HG02610 (cell line): ENCODE data around the gene ANKRD18A.

Source experiments
- ATAC-seq: cut with Tn5 transposase; IDR thresholded peaks from one replicate; pipeline ENCODE4 v1.9.1; 2021; ENCODE audit warnings: mild to moderate bottlenecking, moderate library complexity; ENCODE audit not compliant: unreplicated experiment

The ANKRD18A gene

GRCh38 chr9:38620483-38621433 lies at the start of gene ANKRD18A:
TSS of gene ANKRD18A (minus strand) at chr9:38620596. CDS start at chr9:38620285, 311 bp downstream.
- ATAC-seq, result peak; percentile 72

DNA sequence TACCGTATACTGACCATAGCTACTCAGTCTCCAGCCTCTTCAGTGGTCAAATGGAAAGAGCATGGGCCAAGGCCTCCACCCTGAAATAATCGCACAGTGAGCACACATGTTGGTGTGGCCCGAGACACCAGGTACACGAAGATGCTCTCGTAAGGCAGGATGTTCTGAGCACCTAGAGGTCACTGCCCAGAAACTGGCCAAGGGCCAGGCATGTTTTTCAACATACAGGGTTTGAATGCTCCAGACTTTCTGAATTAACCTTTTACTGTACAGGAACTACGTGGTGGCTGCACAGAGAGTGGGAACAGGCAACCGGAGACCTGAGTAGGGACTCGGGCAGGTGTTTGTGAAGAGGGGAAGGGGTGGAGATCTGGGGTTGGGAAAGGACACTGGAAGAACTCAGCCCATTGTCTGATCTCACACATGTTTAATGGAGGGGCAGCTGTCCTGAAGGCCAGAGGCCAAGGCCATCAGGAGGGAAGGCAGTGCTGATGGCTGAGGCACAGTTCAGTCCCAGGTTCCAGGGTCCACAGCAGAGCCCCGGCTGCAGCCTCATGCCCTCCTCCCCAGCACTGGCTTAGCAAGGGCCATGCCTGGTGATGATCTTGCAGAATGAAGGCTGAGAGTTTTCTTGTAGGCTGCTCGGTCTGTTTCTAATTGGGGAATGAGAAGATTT lies 48.5 kb upstream of the ANKRD18A start:
- ATAC-seq, result no peak

- ATAC-seq, result no peak
Observed at GRCh38 chr9:38662763-38663593, 42.6 kb upstream of the ANKRD18A start.

GRCh38 chr9:38659538-38659937 lies 39.1 kb upstream of the ANKRD18A start:
- ATAC-seq, result no peak

DNA sequence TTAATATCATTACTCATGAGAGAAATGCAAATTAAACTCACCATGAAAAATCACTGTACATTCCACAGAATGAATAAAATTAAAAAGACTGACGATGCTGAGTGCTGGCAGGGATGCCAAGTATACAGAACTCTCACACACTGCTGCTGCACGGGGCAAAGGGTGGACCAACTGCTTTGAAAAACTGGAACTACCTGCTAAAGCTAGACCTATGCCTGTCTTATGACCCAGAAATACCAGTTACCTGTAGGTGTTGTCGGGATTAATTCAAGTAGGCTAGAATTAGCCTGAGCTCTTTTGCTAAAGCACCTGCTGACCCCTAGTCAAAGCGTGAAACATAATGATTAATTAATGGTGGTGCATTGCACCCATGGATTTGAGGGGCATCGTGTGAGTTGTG lies 36.5 kb upstream of the ANKRD18A start:
- no peak for ATAC-seq

DNA sequence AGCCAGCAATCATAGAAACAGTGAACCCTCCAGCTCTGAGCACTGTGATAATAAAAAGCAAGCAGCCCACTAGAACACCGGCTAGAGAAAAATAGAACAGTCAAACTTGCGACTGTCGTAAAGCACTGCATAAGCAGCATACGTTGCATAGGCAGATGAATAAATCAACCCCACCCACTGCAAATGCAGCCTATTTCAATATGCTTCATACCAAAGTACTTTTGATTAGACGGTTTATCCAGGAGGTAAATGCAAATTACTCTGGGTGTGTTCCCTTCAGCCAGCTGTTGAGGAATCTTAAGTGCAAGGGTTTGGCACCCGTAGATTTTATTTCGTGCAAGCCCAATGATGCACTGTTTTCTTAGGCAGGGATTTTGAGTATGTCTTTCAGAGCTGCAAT lies 32.1 kb upstream of the ANKRD18A start:
- no peak for ATAC-seq

DNA sequence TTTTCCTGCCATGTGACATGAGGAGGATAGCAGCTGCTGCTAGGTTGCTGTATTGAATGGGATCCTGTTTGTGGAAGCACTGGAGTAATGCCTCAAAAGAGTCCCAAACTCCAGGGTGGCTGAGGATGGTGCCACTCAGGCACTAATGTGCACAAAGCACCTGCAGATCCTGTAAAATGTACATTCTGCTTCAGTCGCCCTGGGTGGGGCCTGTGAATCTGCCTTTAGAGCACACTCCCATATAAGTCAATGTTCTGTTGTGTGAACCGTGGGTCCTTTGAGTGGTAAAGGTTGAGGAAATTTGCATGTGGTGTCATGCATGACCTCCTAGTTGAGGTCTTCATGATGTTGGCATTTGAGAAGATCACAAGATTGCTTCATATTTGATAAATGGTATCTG lies 31.6 kb upstream of the ANKRD18A start:
- no peak for ATAC-seq

GRCh38 chr9:38651400-38652042 lies 31.1 kb upstream of the ANKRD18A start:
- no peak for ATAC-seq

DNA sequence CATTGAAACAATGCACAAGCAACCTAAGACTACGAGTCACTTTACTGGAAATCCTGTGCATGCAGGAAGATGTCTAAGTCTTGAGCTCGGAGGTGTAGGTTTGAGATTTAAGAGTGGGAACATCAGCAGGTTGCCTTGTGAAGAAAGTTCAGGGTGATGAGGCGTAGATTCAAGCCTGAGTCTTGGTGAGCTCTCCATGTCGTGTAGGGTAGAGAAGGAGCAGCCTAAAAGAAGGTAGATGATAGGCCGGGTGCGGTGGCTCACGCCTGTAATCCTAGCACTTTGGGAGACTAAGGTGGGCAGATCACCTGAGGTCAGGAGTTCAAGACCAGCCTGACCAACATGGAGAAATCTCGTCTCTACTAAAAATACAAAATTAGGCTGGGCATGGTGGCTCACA lies 30.2 kb upstream of the ANKRD18A start:
- ATAC-seq, result no peak

DNA sequence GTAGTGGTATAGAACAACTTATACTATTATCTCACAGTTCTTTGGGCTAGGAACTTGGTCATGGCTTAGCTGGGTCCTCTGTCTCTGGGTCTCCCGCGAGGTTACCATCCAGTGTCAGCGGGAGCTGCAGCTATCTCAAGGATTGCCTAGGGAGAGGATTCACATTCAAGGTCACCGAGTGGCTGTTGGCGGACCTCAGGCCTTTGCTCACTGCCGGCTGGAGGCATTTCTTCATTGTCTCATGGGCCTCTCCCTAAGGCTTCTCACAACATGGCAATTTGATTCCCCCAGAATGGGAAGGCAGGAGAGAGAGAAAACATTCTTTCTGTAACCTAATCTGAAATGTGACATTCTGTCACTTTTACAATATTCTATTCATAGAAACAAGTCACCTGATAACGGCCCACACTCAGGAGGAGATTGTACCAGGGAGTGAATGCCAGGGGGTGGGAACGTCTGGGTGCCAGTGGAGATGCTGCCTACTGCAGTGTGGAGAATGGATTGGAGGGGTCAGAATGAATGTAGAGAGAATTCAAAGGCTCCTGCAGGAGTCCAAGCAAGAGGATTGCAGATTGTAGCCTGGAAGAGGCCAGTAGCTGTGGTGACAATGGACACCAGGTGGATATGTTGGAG lies 29.5 kb upstream of the ANKRD18A start:
- ATAC-seq, result no peak

DNA sequence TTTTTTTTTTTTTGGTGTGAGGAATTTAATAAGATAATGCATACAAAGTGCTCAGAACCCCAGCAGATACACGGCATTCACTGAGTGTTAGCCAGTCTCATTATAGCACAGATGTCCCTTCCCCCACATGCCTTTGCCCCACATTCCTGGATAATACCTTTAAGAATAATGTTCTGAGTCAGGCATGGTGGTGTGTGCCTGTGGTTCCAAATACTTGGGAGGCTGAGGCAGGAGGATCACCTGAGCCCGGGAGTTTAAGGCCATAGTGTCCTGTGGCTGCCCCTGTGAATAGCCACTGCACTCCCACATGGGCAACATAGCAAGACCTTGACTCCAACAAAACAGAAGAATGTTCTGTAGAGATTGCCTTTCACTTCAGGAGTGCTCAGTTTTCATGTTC lies 24.2 kb upstream of the ANKRD18A start:
- ATAC-seq, result no peak

DNA sequence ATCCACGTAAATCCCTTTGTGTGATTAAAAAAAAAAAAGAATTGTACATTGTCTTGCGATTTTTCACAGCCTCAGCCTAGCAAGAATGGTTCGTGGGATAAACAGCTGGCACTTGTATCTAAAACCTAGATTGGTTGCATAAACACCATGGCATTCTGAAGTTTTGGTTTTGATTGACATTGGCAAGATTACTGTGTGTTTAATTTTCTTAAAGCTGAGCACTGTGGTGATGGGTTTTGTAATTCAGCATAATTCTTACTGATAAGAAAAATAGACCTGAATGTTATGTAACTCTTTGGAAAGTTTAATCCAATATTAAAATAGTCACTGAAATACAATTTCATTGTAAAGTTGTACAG lies 23.4 kb upstream of the ANKRD18A start:
- ATAC-seq, result no peak

DNA sequence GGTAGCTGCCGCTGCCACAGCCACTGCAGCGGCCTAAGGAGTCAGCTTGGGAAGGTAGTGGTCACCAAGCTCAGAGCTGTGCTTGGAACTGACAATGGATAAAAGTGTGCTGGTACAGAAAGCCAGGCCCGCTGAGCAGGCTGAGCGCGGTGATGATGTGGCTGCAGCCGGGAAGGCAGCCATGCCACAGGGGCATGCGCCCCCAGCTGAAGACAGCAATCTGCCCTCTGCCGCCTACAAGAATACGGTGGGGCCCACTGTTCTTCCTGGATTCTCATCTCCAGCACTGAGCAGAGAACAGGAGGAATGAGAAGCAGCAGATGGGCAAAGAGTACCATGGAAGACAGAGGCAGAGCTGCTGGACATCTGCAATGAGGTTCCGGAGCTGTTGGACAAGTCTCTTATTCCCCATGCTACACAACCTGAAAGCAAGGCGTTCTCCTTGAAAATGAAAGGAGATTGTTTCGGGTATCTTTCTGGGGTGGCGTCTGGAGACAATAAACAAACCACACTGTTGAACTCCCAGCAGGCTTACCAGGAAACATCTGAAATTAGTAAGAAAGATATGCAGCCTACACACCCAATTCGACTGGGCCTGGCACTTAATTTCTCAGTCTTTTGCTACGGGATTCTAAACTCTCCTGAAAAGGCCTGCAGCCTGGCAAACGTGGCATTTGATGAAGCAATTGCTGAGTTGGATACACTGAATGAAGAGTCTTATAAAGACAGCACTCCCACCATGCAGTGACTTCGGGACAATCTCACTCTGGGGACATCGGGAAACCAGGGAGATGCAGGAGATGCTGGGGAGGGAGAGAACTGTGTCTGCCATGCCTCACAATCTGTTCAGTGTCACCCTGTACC lies 22.8 kb upstream of the ANKRD18A start:
- no peak for ATAC-seq

DNA sequence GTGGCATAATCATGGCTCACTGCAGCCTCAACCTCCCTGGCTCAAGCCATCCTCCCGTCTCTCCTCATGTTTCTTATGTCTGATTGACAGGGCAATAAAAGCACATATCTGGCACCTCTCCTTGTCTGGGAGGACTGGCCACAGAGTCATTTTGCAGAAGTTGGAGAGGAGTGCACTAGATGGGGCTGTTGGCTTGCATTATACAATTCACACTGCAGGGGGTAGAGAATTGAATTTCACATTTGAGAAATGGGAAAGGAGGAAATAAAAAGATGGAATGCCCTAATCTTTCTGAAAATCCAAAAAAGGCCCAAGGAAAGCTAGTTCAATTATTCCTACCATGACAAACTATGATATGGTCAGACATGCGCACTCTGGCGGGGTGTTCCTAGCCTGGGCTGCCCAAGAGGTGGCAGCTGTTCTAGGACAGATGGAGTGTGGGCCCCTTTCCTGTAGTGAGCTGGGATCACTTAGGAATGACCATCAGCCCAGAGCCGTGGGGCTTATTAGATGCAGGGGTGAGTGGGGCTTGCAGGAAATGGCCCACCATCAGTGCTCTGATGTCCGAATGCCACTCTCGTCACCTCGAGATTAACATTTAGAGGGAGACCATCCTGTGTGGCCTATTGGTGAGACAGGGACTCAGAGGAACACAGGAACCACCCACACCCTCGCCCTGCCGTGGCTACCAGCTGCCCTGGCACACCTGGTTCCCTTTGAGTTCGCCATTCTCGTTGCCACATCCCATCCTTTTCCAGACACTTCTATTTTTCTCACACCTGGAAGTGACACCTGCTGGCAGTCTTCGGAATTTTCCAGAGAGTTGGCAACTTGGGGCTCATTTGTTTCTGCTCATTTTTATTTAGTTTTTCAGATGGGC lies 21.8 kb upstream of the ANKRD18A start:
- ATAC-seq, result no peak

GRCh38 chr9:38641142-38641541 lies 20.7 kb upstream of the ANKRD18A start:
- ATAC-seq, result no peak

- no peak for ATAC-seq
Observed at GRCh38 chr9:38639577-38639940, 19.2 kb upstream of the ANKRD18A start.

DNA sequence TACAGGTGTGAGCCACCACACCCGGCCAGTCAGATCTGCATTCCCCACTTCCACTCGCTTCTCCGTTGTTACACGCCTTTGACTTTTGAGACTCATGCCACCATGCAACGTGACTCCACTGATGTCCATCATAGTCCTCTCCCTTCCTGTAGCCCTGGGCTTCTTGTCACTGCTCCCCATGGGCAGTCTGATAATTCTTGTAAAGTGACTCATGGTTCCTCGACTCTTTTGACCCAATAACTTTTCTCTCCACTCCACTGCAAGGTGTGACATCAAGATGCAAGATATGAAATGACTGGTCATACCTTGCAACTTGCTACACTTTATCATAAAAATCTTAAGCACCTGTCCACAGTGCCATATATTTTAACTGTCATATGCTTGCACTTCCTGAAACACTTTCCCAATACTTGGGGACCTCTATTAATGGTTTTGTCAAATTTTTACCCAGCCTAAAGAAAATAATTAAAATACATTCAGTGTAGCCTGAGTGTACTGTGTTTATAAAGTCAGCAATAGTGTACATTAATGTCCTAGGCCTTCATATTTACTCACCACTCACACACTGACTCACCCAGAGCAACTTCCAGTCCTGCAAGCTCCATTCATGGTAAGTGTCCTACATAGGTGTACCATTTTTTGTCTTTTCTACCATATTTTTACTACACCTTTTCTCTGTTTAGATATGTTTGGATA lies 18.6 kb upstream of the ANKRD18A start:
- no peak for ATAC-seq

GRCh38 chr9:38634315-38634714 lies 13.9 kb upstream of the ANKRD18A start:
- ATAC-seq, result no peak
